Gastroesophageal sphincter (tissue), 3 donors: Measurements from ENCODE around the gene TBC1D1.

Experiments
- EP300 ChIP-seq: sonication (generic); formaldehyde crosslinking; IDR thresholded peaks from one replicate; pipeline ENCODE4 v1.6.1; 2017; ENCODE audit warnings: antibody characterized with exemption, mild to moderate bottlenecking
- POLR2A ChIP-seq, 2 donors: fragments of 450-650 bp; IDR thresholded peaks; one replicate each; pipeline ENCODE4 v1.6.1; 2017; ENCODE audit warnings: antibody characterized with exemption in 2 of 2, mild to moderate bottlenecking in 2 of 2, moderate library complexity in 1 of 2
- TF ChIP-seq, protein P1 (sequence below), 4 experiments: fragments of 200-600 bp in 2 of 4; fragments of 450-650 bp in 2 of 4; sonication (generic) in 1 of 4; IDR thresholded peaks; one replicate each; pipeline ENCODE4 v1.5.1; 2017 to 2019; ENCODE audit warnings: antibody characterized with exemption in 4 of 4, mild to moderate bottlenecking in 2 of 4, moderate library complexity in 2 of 4

DNA sequence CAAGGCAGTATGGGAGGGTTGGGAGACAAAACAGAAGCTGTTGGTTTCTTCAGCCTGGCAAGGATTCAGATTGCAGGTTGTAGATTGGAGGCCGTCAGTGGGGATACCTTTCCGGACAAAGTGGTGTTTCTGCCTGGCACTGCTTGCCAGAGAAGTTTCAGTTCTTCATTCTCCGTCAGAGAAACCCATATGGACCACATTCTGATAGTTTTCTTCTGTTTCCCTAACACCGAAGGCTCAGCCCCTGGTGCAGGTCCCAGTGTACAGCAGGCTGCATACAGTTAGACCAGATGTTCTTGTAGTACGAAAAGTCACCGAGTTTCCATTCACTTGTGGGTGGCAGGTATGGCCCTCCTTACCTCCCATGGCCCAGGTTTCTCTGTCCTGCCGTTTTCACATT, 176.6 kb downstream of the TBC1D1 start:
- TF ChIP-seq, protein P1, sequence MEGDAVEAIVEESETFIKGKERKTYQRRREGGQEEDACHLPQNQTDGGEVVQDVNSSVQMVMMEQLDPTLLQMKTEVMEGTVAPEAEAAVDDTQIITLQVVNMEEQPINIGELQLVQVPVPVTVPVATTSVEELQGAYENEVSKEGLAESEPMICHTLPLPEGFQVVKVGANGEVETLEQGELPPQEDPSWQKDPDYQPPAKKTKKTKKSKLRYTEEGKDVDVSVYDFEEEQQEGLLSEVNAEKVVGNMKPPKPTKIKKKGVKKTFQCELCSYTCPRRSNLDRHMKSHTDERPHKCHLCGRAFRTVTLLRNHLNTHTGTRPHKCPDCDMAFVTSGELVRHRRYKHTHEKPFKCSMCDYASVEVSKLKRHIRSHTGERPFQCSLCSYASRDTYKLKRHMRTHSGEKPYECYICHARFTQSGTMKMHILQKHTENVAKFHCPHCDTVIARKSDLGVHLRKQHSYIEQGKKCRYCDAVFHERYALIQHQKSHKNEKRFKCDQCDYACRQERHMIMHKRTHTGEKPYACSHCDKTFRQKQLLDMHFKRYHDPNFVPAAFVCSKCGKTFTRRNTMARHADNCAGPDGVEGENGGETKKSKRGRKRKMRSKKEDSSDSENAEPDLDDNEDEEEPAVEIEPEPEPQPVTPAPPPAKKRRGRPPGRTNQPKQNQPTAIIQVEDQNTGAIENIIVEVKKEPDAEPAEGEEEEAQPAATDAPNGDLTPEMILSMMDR (IDR thresholded peaks at IDR 0.05): no peak
- TF ChIP-seq EP300 (no peak), POLR2A (IDR thresholded peaks at IDR 0.05) (no peak)
